HG02759 (cell line): ENCODE data around the gene DHODH.
"Not testable (repeated sequence)": the region's sequence is repeated elsewhere in the genome, so short reads cannot be mapped to it uniquely, and the experiment has no call there.

Experiments
- ATAC-seq: cut with Tn5 transposase; IDR thresholded peaks from one replicate; pipeline ENCODE4 v1.9.1; 2021; ENCODE audit warnings: mild to moderate bottlenecking, moderate library complexity; ENCODE audit not compliant: unreplicated experiment

The DHODH gene

DNA sequence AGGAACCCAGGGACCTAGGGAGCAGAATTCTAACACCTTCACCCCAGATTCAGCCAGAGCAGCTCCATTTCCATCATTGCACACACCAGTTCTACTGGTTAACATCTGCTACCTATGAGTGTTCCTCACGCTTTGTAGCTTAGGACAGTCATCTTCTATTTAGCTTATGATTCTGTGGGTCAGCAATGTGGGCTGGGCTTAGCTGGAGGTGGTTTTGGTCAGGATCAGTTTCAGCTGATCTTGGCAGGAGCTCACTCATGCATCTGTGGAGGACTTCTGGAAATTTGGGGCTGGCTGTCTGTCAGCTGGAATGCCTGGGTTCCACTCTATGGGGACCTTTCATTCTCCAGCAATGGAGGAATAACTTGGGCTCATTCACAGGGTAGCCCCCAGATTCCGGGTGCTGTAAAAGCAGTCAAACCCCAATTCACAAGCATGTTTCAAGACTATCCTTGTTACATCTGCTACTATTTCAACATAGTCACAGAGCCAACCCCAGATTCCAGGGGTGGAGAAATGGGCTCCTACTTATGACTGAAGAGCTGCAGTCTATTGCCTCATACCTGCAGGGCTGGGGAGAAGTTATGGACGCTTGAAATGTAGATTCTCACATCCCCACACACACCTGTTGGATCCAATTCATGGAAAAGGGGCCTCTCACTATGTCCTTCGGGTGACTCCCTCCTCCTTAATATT lies 42.4 kb downstream of the DHODH start:
- ATAC-seq, result no peak

DNA sequence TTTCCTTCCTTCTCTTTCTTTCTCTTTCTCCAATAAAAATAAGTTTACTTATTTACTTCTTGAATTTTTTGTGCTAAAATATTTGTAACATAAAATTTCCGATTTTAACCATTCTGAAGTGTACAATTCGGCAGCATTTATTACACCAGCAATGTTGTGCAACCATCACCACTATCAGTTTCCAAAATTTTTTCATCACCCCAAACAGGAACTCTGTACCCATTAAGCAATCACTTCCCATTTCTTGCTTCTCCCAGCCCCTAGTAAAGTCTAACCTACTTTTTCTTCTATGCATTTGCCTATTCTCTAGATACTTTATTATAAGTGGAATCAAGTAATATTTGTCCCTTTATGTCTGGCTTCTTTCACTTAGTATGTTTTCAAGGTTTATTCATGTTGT lies 43.3 kb downstream of the DHODH start:
- no peak for ATAC-seq

DNA sequence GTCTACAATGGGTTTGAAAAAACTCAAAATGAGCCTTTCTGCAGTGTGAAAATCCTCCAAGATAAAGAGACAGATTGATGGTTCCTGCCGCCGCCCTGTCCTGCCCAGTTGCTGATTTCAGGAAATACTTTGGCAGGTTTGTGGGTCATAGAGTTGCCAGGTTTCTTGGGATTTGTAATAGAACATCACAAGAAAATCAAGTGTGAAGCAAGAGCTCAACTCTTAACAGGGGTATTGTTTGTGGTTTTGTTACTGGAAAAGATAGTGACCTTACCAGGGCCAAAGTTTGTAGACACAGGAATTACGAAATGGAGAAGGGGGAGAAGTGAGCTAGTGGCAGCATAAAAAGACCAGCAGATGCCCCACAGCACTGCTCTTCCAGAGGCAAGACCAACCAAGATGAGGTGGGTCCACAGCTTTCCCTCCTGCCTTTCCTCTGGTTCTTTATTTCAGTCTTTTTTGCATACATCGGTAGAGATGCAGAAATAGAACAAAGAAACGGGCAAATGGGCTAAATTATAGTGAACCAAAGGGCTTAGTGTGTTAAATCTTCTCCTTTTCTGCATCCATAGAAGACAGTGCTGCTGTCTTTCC lies 45.8 kb downstream of the DHODH start, which contains the start of gene HP:
HP (plus strand) TSS at position 252 of the 594 bp plus-strand sequence; CDS start at position 400, 148 bp downstream.
- not testable (repeated sequence) for ATAC-seq

DNA sequence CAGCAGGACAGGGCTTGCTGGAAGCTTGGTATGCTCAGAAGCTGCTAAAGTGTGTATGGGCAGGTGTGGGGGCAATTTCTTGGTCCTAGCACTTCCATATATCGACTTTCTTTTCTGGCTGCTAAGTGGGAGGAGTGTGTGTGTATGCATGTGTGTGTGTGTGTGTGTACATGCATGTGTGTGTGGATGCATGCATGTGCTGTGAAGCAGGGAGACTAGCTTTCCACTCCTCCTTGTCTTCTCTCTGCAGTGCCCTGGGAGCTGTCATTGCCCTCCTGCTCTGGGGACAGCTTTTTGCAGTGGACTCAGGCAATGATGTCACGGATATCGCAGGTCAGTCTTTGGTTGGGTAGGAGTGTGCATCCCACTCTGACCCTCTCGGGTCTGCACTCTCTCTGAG lies 47.4 kb downstream of the DHODH start:
- no peak for ATAC-seq

DNA sequence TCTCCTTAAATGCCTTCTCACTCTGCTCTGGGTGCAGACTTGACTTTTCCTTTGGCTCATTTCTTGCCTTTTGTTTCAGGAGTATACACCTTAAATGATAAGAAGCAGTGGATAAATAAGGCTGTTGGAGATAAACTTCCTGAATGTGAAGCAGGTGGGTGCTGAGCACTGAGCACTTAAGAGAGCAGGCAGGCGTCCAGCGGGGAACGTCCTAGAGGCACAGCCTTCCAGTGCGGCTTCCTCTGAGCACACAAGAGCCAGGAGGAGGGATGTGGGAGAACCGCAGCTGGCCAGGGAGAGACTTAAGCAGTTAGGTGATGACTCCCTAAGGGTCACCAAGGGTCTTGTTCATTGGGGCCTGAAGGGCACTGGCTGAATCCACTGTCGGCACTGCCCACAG lies 48.8 kb downstream of the DHODH start:
- ATAC-seq, result not testable (repeated sequence)

DNA sequence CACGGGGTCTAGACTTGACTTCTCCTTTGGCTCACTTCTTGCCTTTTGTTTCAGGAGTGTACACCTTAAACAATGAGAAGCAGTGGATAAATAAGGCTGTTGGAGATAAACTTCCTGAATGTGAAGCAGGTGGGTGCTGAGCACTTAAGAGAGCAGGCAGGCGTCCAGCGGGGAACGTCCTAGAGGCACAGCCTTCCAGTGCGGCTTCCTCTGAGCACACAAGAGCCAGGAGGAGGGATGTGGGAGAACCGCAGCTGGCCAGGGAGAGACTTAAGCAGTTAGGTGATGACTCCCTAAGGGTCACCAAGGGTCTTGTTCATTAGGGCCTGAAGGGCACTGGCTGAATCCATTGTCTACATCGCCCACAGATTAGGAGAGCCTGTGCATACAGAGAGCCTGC lies 50.5 kb downstream of the DHODH start:
- ATAC-seq, result not testable (repeated sequence)

DNA sequence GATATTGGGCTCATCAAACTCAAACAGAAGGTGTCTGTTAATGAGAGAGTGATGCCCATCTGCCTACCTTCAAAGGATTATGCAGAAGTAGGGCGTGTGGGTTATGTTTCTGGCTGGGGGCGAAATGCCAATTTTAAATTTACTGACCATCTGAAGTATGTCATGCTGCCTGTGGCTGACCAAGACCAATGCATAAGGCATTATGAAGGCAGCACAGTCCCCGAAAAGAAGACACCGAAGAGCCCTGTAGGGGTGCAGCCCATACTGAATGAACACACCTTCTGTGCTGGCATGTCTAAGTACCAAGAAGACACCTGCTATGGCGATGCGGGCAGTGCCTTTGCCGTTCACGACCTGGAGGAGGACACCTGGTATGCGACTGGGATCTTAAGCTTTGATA lies 51.9 kb downstream of the DHODH start:
- ATAC-seq, result no peak

DNA sequence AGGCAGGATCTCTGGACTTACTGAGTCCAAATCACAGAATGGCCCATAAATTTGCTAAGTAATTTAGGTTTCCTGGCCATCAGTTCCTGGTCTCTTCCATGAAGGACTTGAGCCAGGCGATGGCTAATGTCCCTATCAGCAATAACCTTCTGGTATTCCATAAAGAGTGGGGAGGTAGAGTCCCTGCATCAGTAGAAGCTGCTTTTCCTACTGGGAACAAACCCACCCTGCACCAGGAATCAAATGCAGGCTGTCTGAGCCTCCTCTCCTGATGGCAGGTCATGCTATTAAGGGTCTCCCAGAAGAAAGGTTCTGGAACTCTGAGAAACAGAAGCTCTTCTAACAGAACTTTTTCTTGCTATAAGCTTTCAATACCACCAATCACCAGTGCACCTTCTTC lies 53.0 kb downstream of the DHODH start:
- ATAC-seq, result no peak

DNA sequence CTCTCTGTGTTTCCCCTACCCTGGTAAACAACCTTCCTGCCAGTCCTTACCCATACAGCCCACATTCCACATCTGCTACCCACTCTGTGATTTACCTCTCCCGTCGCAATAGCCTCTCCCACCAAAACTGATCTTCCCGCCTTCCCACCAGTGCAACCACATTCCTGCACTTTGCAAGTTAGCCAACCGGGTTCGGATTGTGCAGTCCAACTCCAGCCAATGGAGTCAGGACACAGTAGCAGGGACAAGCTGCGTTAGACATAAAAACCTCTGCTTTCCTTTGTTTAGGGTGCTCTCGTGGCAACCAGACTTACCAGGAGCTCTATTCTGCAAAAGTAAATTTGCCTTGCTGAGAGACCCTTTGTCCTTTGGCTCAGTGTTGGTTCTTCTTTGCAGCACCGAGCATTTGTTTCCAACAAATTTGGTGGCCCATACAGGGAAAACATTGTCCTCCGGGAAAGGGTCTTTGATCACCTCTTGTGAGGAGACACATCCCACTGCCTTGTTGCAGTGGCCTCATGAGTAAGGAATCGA lies 55.9 kb downstream of the DHODH start:
- ATAC-seq, result no peak

DNA sequence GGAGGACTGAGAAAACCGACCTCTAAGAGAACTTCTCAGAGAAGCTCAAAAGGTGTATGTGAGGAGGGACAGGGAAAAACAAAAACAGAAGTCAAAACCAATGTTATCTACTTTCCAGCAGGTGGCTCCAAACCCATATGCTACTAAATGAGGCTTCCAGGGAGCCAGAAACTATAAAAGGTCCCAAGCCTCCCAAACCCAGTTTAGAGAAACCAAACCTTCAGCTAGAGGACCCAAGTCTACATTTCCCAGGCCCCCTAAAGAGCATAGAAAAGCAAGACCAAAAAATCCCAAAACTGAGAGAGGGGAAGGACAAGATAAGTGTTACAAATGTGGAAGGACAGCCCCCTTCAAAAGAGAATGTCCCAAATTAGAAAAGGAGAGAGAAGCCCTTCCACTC lies 58.2 kb downstream of the DHODH start:
- ATAC-seq, result peak; percentile 57

DNA sequence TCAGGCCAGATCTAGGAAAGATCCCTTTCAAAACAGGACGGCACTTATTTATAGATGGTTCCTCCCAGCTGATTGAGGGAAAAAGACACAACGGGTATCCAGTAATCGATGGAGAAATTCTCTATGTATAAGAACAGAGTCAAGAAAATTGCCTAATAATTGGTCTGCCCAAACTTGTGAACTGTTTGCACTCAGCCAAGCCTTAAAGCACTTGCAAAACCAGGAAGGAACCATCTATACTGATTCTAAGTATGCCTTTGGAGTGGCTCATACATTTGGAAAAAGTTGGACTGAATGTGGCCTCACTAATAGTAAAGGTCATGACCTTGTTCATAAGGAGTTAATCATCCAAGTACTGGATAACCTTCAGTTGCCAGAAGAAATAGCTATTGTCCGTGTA lies 60.4 kb downstream of the DHODH start:
- ATAC-seq, result no peak

DNA sequence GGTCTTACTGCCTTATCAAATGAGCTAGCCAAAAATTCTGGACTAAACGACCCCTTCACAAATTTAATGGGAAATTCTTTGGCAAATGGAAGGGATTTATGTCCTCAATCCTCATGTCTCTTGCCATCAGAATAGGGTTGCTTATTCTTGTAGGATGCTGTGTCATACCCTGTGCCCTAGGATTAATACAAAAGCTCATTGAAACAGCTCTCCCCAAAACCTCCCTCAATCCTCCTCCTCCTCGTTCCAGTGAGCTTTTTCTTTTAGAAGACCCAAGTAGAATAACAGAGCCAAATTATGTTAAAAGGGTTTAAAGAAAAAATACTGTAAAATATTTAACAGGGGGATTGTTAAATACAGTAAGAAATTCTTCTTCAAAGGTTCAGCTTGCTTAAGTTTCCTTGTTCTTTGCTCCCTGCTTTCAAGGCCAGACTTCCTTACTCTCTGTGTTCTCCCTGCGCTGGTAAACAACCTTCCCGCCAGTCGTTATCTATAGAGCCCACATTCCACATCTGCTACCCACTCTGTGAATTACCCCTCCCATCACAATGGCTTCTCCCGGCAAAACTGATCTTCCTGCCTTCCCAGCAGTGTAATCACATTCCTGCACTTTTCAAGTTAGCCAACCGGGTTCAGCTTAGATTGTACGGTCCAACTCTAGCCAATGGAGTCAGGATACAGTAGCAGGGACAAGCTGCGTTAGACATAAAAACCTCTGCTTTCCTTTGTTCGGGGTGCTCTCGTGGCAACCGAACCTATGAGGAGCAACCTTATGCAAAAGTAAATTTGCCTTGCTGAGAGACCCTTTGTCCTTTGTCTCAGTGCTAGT lies 64.2 kb downstream of the DHODH start:
- no peak for ATAC-seq

DNA sequence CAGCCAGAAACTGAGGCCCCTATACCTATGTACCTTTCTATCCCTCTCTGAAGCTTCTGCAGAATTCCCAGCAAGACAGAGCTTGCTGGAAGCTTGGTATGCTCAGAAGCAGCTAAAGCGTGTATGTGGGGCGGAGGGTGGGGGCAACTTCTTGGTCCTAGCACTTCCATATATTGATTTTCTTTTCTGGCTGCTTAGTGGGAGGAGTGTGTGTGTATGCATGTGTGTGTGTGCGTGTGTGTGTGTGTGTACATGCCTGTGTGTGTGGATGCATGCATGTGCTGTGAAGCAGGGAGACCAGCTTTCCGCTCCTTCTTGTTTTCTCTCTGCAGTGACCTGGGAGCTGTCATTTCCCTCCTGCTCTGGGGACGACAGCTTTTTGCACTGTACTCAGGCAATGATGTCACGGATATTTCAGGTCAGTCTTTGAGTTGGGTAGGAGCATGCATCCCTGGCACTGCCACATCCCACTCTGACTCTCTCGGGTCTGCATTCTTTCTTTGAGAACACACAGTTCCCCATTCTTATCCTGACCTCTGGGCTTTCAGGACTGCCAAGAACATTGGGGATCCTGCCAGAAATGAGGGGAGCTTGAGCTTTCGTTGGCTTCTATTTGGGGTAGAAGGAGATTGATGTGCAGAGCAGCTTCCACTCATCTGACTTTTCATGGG lies 65.2 kb downstream of the DHODH start:
- ATAC-seq, result no peak

DNA sequence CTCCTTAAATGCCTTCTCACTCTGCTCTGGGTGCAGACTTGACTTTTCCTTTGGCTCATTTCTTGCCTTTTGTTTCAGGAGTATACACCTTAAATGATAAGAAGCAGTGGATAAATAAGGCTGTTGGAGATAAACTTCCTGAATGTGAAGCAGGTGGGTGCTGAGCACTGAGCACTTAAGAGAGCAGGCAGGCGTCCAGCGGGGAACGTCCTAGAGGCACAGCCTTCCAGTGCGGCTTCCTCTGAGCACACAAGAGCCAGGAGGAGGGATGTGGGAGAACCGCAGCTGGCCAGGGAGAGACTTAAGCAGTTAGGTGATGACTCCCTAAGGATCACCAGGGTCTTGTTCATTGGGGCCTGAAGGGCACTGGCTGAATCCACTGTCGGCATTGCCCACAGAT lies 66.5 kb downstream of the DHODH start:
- ATAC-seq, result not testable (repeated sequence)
